Stimulated activated CD4-positive, alpha-beta T cell treated with anti-CD3 and anti-CD28 coated beads, TNF-alpha, amount 100 ng/mL, for 1 hour (primary cell): ENCODE results near the gene NOP16.

ENCODE experiments used
- DNase-seq, 3 donors: peaks; one replicate each; pipeline ENCODE4 v3.0.0-alpha.2; 2020; ENCODE audit warnings: low read depth in 3 of 3, low spot score in 1 of 3

NOP16 gene, protein sequence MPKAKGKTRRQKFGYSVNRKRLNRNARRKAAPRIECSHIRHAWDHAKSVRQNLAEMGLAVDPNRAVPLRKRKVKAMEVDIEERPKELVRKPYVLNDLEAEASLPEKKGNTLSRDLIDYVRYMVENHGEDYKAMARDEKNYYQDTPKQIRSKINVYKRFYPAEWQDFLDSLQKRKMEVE

DNA sequence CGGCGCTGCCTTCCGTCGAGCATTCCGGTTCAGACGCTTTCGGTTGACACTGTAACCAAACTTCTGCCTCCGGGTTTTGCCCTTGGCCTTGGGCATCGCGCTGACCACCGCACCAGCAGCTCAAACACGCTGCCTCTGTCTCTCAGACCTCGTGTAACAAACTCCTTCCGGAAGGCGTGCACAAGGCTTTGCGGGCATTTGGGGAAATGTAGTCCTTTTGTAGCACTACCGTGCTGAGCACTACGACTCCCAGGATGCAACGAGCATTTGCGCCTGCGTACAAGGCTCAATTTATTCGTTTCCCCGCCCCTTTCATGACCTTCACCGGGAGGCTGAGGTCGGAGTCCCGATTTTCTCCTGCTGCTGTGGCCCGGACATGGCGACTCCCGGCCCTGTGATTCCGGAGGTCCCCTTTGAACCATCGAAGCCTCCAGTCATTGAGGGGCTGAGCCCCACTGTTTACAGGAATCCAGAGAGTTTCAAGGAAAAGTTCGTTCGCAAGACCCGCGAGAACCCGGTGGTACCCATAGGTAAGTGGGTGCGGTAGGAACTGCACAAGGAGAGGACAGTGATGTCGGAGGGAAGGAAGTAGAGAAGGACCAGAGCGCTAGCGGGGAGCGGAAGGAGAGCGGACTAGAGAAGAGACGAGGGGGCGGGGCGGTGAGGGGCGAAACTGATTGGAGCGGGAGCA, at the start of gene NOP16, which contains the start of gene HIGD2A:
Gene NOP16 (minus strand): TSS at position 155 of the 691 bp plus-strand sequence. CDS start 59 bp downstream, at position 96.
Gene HIGD2A (plus strand): TSS at position 308 of the 691 bp plus-strand sequence. CDS start 69 bp downstream, at position 377.
- DNase-seq, result peak; percentile 96 to 98 (median 98)

DNA sequence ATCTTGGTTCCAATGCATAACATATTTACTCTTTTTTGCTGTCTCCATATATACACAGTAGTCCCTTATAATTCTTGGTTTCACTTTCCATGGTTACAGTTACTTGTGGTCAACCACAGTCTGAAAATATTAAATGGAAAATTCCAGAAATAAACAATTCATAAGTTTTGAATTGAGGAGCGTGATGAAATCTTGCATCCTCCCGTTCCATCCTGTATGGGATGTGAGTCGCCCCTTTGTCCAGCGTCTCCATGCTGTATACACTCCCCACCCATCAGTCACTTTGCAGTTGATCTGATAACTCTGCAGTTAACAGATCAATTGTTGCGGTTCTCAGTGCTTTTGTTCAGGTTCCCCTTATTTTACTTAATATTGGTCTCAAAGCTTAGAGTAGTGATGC, 48.3 kb upstream of the NOP16 start:
- no peak for DNase-seq

- DNase-seq, result no peak
These were observed 44.3 kb upstream of the NOP16 start for GRCh38 chr5:176432707-176433106.

DNA sequence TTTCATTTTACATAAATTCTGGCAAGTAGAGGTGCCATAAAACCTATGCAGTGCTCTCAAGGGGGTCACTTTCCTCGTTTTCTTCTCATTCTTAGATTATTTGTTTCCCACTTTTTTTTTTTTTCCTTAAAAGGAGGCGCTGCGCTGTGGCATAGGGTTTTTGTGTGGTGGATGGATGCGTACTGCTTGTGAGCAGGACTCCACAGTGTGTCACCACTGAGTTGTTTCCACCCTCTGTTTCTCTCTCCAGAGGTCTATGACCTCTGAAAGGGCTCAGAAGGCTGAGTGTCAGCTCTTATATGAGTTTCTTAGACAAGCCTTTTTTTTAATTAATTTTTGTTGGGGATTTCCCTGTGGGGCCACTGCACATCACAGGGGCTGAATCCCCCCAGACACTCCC, 41.6 kb upstream of the NOP16 start:
- DNase-seq, result no peak

- DNase-seq, result no peak
These were observed 39.6 kb upstream of the NOP16 start for GRCh38 chr5:176427971-176428370.

GRCh38 chr5:176426876-176427275, 38.5 kb upstream of the NOP16 start:
- no peak for DNase-seq

DNA sequence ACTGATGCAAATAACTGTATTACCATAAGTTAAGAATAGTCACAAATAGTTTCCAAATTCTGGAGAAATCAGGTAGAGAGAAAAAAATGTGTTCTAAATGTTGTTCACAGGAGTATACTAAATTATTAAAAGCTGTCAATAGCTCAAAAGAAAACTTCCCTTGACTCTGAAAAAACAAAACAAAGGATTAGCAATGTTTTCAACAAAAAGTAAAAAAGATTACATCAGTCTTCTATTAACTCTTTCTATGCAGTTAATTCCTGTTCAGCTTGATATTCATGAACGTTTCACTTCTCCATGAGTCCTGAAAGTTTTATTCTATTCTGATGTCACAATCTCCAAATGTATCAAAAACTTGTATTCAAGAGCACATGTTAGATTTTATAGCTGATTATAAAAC, 37.4 kb upstream of the NOP16 start:
- no peak for DNase-seq

DNA sequence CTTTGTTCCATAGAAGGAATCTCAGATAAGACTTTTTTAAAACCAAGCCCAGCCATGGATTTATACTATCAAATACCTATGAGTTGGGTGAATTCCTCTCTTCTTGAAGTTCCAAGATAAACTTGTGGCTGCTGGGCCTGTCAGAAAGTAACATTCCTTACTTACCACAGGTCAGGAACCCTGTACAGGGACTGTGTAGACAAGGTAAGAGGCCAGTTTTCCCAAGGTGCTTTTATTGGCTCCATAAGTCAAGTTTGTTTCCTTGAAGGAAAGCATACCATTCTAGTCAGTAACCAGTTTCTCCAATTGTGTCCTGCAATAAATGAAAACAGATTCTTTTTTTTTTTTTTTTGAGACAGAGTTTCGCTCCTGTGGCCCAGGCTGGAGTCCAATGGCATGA, 36.7 kb upstream of the NOP16 start:
- DNase-seq, result no peak

- DNase-seq, result no peak
These were observed 35.8 kb upstream of the NOP16 start for GRCh38 chr5:176424181-176424580.

DNA sequence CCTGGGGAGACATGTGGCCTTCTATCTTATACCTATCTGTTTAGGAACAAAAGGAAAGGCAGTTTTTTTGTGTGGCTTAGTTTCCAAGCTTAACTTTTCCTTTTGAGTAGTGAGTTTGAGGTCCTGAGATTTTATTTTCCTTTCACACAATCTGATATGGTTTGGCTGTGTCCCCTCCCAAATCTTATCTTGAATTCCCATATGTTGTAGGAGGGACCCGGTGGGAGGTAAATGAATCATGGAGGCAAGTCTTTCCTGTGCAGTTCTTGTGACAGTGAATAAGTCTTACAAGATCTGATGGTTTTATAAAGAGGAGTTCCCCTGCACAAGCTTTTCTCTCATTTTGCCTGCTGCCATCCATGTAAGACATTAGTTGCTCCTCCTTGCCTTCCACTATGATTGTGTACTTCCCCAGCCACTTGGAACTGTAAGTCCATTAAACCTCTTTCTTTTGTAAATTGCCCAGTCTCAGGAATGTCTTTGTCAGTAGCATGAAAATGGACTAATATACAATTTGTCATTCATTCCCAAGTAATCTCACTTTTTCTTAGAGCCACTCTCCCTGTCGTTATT, 32.7 kb upstream of the NOP16 start:
- DNase-seq, result no peak

- DNase-seq, result no peak
These were observed 31.7 kb upstream of the NOP16 start for GRCh38 chr5:176420086-176420485.

- no peak for DNase-seq
These were observed 29.9 kb upstream of the NOP16 start for GRCh38 chr5:176418251-176418650.

DNA sequence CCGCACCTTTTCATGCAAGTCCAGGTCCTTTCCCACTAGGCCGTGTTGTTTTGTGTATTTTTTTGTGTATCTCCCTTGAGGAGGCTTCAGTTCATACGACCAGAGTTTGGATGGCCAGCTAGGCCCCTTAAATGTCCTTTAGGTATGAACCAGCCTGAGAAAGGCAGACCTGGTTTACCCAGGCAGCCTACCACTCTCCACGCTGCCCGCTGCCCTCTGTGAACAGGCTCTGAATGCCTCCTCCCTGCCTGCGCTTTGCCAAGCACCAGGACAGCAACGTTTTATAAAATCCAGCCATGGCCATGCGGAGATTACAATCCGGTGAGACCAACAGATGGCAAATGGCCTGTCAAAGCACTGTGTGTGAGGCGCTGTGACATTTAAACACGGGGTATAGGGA, 28.6 kb upstream of the NOP16 start:
- DNase-seq, result no peak

GRCh38 chr5:176415952-176416924, 27.8 kb upstream of the NOP16 start, which contains the start of gene CLTB:
Gene CLTB (minus strand): TSS chr5:176416539. CDS start chr5:176416363, 176 bp downstream.
- peak; percentile 79 to 94 (median 88) for DNase-seq

DNA sequence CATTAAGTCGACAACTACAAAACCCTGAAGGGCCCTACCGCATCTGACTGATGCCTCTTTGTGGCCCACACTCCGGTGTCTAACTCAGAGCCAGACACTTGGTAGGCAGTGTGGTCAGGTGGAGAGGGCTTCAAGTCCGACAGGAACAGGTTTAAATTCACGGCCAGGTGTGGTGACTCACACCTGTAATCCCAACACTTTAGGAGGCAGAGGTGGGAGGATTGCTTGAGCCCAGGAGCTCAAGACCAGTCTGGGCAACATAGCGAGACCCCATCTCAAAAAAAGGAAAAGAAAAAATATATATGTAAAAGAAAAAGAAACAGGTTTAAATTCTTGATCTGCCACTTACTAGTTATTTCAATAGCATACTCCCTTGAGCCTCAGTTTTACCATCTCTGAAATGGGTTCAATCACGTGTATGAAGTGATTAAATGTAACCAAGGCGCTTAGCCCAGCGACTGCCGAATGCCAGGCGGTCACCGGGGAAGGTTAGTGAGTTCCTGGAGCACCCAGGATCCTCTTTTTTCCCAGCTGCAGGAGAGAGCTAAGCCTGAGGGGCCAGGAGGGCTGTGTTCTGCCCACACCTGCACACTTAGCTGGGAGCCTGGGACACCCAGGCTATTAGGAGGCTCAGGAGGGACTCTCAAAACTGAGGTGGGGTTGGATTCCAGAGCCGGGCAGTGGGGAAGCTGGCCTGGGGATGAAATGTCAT, 27.0 kb upstream of the NOP16 start:
- DNase-seq, result no peak

- no peak for DNase-seq
These were observed 26.3 kb upstream of the NOP16 start for GRCh38 chr5:176414704-176415103.

- DNase-seq, result no peak
These were observed 25.4 kb upstream of the NOP16 start for GRCh38 chr5:176413709-176414191.

- DNase-seq, result no peak
These were observed 24.8 kb upstream of the NOP16 start for GRCh38 chr5:176413255-176413565.

DNA sequence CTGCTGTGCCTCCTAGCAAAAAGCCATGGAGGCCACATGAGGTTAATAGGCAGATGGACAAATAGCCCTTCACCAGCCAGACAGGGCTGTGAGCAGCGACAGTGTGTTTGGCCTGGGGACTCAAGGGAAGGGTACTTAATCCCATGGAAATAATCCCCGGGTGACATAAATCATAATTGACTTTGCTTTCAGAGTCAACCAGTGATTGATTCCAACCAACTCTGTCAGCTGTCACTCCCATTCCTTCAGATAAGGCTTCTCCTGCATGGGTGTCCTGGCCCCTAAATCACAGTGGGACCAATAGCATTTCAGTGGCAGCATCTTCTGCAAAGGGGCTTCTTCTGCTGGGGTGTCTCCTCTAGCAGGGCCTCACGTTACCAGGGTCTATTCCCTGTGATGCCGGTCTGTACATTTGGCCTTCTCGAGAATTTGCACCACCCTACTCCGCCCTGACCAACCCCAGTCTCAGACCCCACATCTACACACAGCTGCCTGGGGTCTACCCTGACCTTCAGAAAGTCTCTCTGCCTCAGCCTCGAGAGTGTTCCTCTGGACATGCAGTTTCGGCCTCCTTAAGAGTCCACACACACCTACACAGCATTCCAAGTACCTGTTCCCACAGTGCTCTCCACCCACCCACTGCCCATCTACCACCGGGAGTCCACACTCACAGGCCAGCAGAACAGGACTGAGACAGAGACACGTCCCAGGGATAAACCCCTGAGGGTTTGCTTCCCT, 24.3 kb upstream of the NOP16 start:
- DNase-seq, result no peak
